Measurements from ENCODE around the gene KDM2B. TPM values are rescaled to one million over a fixed set of nuclear protein-coding genes. Genes with fewer than 3 reads are reported as not detected.

The KDM2B gene
- total and polyA plus RNA-seq, 11 donors = 7.3 to 24.7 (median 10.3) TPM

- no peaks in the 10 kb centered on the region for H3K27me3 ChIP-seq
- WGBS, 4 donors = 71 to 93% (median 82%) methylated on average over 2 of the region's 2 CpGs
- ATAC-seq (no peak), DNase-seq (no peak)
- no peaks in the 10 kb centered on the region for H3K9me3 ChIP-seq
- TF ChIP-seq, protein P1, sequence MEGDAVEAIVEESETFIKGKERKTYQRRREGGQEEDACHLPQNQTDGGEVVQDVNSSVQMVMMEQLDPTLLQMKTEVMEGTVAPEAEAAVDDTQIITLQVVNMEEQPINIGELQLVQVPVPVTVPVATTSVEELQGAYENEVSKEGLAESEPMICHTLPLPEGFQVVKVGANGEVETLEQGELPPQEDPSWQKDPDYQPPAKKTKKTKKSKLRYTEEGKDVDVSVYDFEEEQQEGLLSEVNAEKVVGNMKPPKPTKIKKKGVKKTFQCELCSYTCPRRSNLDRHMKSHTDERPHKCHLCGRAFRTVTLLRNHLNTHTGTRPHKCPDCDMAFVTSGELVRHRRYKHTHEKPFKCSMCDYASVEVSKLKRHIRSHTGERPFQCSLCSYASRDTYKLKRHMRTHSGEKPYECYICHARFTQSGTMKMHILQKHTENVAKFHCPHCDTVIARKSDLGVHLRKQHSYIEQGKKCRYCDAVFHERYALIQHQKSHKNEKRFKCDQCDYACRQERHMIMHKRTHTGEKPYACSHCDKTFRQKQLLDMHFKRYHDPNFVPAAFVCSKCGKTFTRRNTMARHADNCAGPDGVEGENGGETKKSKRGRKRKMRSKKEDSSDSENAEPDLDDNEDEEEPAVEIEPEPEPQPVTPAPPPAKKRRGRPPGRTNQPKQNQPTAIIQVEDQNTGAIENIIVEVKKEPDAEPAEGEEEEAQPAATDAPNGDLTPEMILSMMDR (IDR thresholded peaks at IDR 0.05) = no peak
- TF ChIP-seq POLR2A (IDR thresholded peaks at IDR 0.05) = no peak
- H3K36me3 ChIP-seq = no peaks in the 10 kb centered on the region
- no peak overlapping the region for H3K4me3 ChIP-seq
- H3K27ac ChIP-seq = no peak overlapping the region
- peaks cover 0 to 22% (median 10%) of the 10 kb centered on the region in 12 donors for H3K4me1 ChIP-seq
- intact Hi-C loops (cut with DNase I) = no loop called here
Observed at GRCh38 chr12:121470751-121471150, 110.1 kb downstream of the KDM2B start.

DNA sequence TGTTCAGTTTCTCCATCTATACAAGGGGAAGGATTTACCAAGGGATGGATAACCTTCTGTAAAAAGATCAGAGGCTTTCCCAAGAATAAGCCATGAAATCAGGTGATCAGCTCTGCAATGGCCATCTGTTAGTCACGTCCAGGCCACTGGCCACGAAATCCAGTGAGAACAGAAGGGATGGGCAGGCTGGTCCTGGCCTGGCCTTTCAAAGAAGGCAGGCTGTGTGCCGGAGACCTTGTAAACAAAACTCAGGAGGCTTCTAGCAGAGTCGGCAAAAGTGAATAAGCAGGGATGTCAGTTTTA is 112.4 kb downstream of the KDM2B start:
- no peaks in the 10 kb centered on the region for H3K27me3 ChIP-seq
- H3K36me3 ChIP-seq = peaks cover 0 to 6% (median 0%) of the 10 kb centered on the region in 9 donors
- 51 to 75% (median 56%) methylated on average over 4 of the region's 4 CpGs for WGBS, 4 donors
- intact Hi-C loops (cut with DNase I) = no loop called here
- no peaks in the 10 kb centered on the region for H3K9me3 ChIP-seq
- H3K4me1 ChIP-seq = peaks cover 0 to 32% (median 15%) of the 10 kb centered on the region in 12 donors
- no peak for ATAC-seq
- TF ChIP-seq, protein P1 (IDR thresholded peaks at IDR 0.05) = no peak
- no peak for TF ChIP-seq POLR2A (IDR thresholded peaks at IDR 0.05)
- no peak overlapping the region for H3K4me3 ChIP-seq
- DNase-seq = no peak
- H3K27ac ChIP-seq = peak overlapping the region in 1 of 12 donors; percentile 46

DNA sequence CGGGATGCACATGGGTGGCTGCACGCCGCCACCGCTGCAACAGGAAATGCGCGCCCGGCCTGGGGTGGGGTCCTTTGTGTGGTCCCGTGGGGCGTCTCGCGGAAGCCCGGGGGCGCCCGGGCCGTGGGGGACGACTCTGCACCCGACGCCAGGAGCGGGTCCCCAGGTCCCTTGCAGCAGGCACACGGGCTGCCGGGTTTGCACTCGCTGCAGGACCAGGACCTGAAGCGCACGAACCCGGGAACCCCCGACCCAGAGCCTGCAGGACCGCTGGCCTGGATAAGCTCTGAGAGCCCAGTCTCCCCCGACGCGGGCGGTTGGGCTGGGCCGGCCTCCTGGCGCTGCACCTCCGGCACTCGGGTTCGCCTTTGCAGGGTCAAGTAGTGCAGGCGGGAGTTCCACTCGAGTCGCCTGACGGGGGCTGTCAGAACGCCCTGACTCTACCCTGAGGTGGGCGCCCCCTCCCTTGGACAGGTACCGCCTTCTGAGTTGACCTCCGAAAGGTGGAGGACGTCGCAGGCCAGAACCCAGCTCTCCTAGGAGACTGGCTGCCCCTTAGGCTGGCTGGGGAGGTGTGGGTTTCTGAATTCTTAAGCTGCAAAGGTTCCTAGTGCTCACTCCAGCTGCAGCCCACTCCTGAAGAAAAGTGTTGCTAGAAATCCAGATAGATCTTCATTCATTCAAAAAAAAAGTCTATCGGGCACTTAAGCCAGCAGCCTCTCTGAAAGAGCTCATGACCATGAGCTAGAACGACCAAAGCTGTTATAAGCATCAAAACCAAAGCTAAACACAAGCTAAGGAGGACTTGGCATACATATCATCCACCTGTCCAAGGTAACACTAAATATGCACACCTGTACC is 113.0 kb downstream of the KDM2B start:
- Histone ChIP-seq H3K4me3 (peak overlapping the region; percentile 32 to 89 (median 62)), H3K27me3 (no peaks in the 10 kb centered on the region), H3K27ac (peak overlapping the region in 11 of 12 donors; percentile 25 to 72 (median 54)), H3K4me1 (peaks cover 0 to 32% (median 15%) of the 10 kb centered on the region in 12 donors), H3K9me3 (no peaks in the 10 kb centered on the region), H3K36me3 (peaks cover 0 to 6% (median 0%) of the 10 kb centered on the region in 9 donors)
- DNase-seq (peak in 2 of 5 donors; percentile 38 to 77), ATAC-seq (peak in 3 of 4 donors; percentile 33 to 38 (median 37))
- TF ChIP-seq, protein P1 (IDR thresholded peaks at IDR 0.05) = no peak
- no peak for TF ChIP-seq POLR2A (IDR thresholded peaks at IDR 0.05)
- intact Hi-C loops (cut with DNase I) = no loop called here
- 7 to 28% (median 11%) methylated on average over 6 to 48 of the region's 48 CpGs for WGBS, 4 donors

- peak; percentile 90 to 95 (median 93) for DNase-seq
- H3K4me1 ChIP-seq = peaks cover 0 to 35% (median 15%) of the 10 kb centered on the region in 12 donors
- no peaks in the 10 kb centered on the region for H3K9me3 ChIP-seq
- peak overlapping the region in 11 of 12 donors; percentile 69 to 86 (median 81) for H3K27ac ChIP-seq
- 0 to 1% (median 1%) methylated on average over 3 to 139 of the region's 139 CpGs for WGBS, 4 donors
- intact Hi-C loops (cut with DNase I) = no loop called here
- TF ChIP-seq, protein P1 (IDR thresholded peaks at IDR 0.05) = no peak
- TF ChIP-seq POLR2A (IDR thresholded peaks at IDR 0.05) = no peak
- peak; percentile 90 to 96 (median 96) for ATAC-seq
- H3K27me3 ChIP-seq = no peaks in the 10 kb centered on the region
- H3K36me3 ChIP-seq = peaks cover 0 to 6% (median 0%) of the 10 kb centered on the region in 9 donors
- H3K4me3 ChIP-seq = peak overlapping the region; percentile 37 to 89 (median 62)
Observed at GRCh38 chr12:121466794-121467637, 113.8 kb downstream of the KDM2B start.
